Muscle of back (tissue), 11 donors: ENCODE data around the gene GNAL. TPM values are rescaled to one million over a fixed set of nuclear protein-coding genes. Genes with fewer than 3 reads are reported as not detected.
A peak's percentile ranks its signal among the peaks of the same experiment; 100 is the strongest.
"Not testable (repeated sequence)": the region's sequence is repeated elsewhere in the genome, so short reads cannot be mapped to it uniquely, and the experiment has no call there.

ENCODE experiments used
- DNase-seq, 3 donors: peaks; one replicate each; pipeline versions ENCODE4 v3.0.0 to v3.0.0-alpha.2; 2013
- polyA plus RNA-seq, 10 donors: library from polyadenylated mRNA; unstranded; fragments of 120-200 nt; gene quantifications; one replicate each; pipeline ENCODE4 v1.2.1, GENCODE V29; 2013; ENCODE audit not compliant: insufficient read length in 10 of 10

Gene GNAL
- polyA plus RNA-seq, 10 donors: 1.5 to 4.8 (median 2.6) TPM

- DNase-seq: no peak
Measured at GRCh38 chr18:11669271-11669947, 19.7 kb upstream of the GNAL start.

DNA sequence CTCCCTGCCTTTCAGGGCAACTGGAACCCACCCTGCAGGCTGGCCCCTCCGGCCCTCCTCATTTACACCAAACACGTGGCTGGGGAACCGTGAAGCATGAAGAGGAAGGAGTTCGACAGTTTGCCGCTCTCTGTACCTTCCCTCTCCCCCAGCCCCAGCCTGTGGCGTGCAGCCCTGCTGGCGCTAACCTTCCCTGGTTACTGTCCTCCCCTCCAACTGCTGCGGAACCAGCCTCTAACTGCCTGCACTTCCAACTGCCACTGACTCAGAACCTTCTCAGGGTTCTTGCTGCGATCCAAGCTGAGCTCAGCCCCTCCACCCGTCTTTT is 19.2 kb upstream of the GNAL start:
- no peak for DNase-seq

DNA sequence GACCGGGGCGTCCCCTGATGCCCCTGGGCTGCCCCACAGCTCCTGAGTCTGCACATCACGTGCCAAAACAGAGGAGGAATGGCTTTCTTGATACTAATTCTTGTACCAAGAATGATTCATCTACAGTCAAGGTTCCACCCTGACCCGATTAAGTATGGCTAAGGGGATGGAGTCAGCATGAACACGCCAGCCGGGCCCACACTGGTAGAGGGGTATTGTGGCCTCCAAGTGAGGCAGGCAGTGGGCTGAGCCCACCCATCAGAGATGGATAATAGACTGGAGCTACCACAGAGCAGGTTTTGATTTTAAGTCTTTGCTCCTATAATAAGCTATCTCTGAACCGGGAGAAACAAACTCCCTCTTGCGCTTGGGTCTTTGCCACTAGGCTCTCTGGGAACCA is 17.9 kb upstream of the GNAL start:
- no peak for DNase-seq

- DNase-seq: no peak
Measured at GRCh38 chr18:11672198-11672597, 16.9 kb upstream of the GNAL start.

GRCh38 chr18:11672846-11673454 is 16.1 kb upstream of the GNAL start:
- no peak for DNase-seq

DNA sequence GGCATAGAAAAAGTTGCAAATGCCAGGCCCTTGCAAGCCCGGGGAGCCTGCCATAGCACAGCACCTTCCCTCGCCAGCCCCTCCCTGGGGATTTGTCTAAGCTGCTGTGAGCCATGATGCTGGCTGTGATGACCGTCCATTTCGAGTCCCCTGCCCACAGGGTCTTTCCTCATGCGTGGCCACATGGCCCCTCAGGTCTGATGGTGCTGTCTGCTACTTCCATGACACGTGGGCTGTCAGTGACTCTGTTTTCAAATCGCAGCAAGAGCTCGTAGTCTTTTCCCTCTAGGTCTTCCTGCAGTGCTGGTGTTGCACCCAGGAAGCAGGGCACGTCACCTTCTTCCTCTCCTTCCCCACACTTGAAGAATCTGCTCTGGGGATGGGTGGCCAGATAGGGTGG is 15.5 kb upstream of the GNAL start:
- DNase-seq: no peak

GRCh38 chr18:11674119-11674518 is 14.9 kb upstream of the GNAL start:
- no peak for DNase-seq

DNA sequence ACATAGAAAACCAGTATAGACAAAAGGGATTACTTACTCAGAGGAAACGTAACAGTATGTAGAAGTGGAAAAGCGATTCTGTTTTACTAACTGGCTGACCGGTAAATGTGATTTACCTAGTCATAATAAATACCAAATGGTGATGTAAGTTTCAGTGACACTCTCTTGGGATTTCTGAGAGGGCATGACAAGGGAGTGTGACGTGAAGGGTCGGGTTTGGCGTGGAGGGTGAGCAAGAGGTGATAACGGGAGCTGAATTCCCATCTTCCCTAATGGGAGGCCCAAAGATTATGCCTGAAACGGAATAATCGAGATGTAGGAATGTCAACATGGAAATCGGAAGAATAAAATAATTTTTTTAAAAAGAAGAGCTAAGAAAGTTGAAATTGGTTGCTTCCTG is 12.7 kb upstream of the GNAL start:
- DNase-seq: no peak

DNA sequence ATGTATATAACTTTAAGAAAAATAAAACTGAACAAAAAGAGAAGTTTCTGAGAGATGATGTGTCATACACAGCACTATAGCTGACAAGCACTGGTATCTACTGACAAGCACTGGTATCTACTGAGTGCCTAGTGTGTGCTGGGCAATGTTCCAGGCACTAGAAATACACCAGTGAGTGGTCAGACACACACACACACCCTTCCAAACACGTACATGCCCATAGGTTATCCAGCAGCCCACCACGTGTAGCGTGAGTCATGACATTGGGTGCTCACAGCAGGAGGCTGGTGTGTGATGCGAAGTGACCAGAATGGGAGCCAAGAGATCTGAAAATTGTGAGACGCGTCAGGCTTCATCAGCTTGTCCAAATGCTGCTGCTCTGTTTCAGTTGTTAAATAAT is 12.2 kb upstream of the GNAL start:
- DNase-seq: no peak

DNA sequence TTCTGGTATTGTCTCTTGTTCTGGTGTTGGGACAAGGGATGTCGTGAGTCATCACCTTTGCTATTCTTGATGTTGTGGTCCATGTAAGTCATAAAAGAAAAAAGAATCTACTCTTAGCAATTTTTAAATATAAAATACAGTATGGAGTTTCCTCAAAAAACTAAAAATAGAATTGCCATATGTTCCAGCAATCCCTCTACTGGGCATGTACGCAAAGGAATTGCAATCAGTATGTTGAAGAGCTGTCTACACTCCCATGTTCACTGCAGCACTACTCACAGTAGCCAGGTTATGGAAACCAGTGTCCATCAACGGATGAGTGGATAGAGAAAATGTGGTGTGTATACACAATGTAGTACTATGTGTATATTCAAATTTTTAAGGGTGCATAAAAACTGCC is 10.9 kb upstream of the GNAL start:
- DNase-seq: no peak

DNA sequence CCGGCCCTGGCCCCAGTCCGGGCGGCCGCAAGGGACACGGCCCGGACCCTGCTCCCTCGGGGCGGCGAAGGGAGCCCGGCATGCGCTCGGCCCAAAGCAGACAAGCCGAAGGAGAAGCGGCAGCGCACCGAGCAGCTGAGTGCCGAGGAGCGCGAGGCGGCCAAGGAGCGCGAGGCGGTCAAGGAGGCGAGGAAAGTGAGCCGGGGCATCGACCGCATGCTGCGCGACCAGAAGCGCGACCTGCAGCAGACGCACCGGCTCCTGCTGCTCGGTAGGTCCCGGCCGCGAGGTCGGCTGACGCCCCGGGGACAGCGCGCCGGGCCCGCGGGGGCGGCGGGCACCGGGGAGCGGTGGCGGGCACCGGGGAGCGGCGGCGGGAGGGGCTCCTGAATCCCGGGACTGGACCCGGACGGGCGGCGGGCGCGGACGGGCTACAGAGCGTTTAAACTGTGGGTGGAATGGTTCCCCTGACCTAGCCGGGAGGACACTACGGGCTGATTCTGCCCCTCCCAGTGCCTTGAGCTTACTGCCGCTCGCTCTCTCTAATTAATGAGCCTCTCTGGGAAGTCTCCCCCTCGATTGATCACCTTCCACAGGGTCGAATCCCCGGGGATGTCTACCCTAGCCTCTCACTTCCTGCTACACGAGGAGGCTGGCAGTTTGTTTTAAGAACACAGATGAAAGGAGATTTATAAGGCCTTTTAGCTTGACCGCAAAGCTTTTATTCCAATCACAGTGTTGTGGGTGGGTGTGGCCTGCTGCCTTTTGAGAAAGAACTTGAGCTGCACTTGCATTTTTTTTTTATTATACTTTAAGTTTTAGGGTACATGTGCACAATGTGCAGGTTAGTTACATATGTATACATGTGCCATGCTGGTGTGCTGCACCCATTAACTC is 853 bp downstream of the GNAL start:
- peak; percentile 7 to 60 (median 28) for DNase-seq

DNA sequence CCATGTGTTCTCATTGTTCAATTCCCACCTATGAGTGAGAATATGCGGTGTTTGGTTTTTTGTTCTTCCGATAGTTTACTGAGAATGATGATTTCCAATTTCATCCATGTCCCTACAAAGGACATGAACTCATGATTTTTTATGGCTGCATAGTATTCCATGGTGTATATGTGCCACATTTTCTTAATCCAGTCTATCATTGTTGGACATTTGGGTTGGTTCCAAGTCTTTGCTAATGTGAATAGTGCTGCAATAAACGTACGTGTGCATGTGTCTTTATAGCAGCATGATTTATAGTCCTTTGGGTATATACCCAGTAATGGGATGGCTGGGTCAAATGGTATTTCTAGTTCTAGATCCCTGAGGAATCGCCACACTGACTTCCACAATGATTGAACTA is 1.6 kb downstream of the GNAL start:
- not testable (repeated sequence) for DNase-seq

GRCh38 chr18:11695736-11696135 is 6.7 kb downstream of the GNAL start:
- DNase-seq: no peak

DNA sequence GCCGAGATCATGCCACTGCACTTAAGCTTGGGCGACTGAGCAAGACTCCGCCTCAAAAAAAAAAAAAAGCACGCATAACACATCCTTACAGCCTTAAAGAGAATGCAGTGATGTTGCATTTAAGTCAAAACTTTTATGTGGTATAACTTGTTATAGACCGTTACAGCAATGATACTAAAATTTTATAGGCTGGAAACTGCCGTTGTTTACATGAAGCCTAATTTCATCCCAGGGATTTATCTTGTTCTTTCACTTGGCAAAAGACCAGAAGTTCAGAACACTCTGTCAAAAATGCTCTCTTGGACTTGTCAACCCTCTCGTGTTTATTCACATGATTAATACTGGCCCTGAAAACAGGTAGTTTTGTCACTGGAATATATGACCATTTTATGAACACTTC is 7.4 kb downstream of the GNAL start:
- no peak for DNase-seq

GRCh38 chr18:11700876-11701275 is 11.8 kb downstream of the GNAL start:
- no peak for DNase-seq

GRCh38 chr18:11710578-11710977 is 21.5 kb downstream of the GNAL start:
- DNase-seq: no peak

DNA sequence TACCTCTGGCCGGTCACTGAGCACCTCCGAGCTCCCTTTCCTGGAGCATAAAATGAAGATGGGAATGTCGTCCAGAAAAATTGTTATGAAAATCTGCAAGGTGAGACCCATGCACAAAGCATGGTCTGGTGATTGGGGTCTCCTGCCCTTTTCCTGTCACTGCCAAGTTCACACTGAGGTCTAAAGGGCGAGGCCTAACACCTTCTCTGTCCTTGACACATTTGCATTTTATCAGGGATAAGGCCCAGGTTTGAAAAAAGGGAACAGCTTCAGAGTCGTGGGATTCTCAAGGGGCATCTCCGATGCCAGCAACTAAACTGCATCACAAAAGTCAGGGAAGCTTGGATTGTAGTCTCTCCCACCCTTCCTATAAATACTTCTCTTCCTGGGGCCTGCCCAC is 24.7 kb downstream of the GNAL start:
- no peak for DNase-seq

DNA sequence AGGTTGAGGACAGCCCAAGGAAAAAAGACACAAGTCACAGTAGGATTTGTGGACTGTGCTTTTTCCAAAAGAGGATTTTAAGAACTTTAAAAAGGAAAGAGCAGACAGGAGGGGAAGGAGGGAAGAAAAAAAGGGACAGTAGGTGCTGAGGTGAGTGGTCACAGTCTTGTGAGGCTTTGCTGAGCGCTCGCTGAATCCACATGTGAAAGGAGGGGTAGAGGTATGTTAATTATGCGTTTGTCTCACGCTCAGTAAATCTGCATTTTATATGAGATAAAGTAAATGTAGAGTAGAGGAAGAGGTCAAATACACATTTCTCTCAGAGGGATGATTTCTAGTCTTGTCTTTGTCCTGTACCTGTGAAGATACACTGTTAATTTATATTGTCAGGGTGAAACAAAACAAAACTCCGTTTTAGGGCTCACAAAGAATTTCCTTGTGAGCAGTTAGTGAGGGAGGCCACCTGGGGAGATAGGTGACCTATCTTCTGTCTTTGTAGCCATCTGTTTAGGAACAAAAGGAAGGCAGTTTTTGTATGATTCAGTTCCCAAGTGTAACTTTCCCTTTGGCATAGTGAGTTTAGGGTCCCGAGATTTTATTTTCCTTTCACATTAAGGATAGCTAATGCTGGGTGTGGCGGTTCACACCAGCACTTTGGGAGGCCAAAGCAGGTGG is 25.3 kb downstream of the GNAL start:
- no peak for DNase-seq

- not testable (repeated sequence) for DNase-seq
Measured at GRCh38 chr18:11716767-11717315, 27.8 kb downstream of the GNAL start.

DNA sequence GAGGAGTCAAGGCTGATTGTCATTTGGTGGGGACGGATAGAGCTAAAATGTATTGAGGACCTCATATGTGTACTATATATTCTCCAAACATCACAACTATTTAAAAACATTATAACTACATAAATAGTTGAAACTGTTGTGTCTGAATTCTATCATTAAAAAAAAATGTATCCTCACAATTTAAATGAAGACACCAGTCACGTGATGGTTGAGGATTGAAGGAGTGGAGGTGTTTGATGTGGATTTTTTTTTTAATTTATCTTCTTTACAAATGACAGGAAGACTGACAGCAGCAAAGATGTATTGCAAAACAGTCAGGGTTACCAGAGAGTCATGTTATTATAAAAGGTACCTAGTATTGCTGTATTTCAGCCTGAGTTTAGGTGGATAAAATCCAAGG is 30.0 kb downstream of the GNAL start:
- no peak for DNase-seq

DNA sequence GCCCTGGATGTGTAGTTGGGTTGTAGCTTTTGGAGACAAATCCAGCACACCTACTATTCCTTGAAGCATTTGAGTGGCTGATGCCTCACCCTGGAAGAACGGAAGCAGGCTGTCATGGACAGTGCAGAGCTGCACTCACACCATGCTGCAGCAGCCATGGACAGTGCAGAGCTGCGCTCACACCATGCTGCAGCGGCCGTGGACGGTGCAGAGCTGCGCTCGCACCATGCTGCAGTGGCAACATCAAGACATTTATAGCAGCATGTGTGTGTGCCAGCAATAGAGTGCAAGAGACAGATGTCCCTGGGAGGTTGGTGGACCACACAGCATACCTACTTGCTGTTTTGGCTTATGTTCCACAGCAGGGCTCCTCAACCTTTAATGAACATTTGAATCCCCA is 30.6 kb downstream of the GNAL start:
- DNase-seq: no peak

- DNase-seq: no peak
Measured at GRCh38 chr18:11721720-11722119, 32.7 kb downstream of the GNAL start.
